IPS-18c (cell line): ENCODE data around the gene TTC32.
A peak's percentile ranks its signal among the peaks of the same experiment; 100 is the strongest.
"Not testable (repeated sequence)": the region's sequence is repeated elsewhere in the genome, so short reads cannot be mapped to it uniquely, and the experiment has no call there.

Source experiments
- H3K4me3 ChIP-seq: 2 replicates; pipeline ENCODE4 v1.7.0; 2013; ENCODE audit warnings: low read depth, mild to moderate bottlenecking, low read length, moderate library complexity; ENCODE audit not compliant: insufficient read depth
- H3K9me3 ChIP-seq: one replicate; pipeline ENCODE4 v1.6.1; 2013; ENCODE audit warnings: mild to moderate bottlenecking, low read length, moderate library complexity; ENCODE audit not compliant: control insufficient read depth, insufficient read depth

The TTC32 gene

GRCh38 chr2:19911808-19912509, 10.2 kb upstream of the TTC32 start:
- H3K9me3 ChIP-seq, result no peaks in the 10 kb centered on the region
- no peak overlapping the region for H3K4me3 ChIP-seq

- Histone ChIP-seq H3K9me3 (no peaks in the 10 kb centered on the region), H3K4me3 (peak overlapping the region; percentile 85)
These were observed 495 bp upstream of the TTC32 start for GRCh38 chr2:19902216-19902740.

GRCh38 chr2:19900931-19901441, 797 bp downstream of the TTC32 start:
- no peaks in the 10 kb centered on the region for H3K9me3 ChIP-seq

GRCh38 chr2:19899985-19900930, 1.5 kb downstream of the TTC32 start:
- H3K4me3 ChIP-seq, result peak overlapping the region; percentile 85
- no peaks in the 10 kb centered on the region for H3K9me3 ChIP-seq

More at GRCh38 chr2:19900931-19901441, 797 bp downstream of the TTC32 start:
- peak overlapping the region; percentile 85 for H3K4me3 ChIP-seq

- Histone ChIP-seq H3K4me3 (no peak overlapping the region), H3K9me3 (no peaks in the 10 kb centered on the region)
These were observed 3.0 kb downstream of the TTC32 start for GRCh38 chr2:19898592-19899329.

GRCh38 chr2:19897623-19898245, 4.0 kb downstream of the TTC32 start:
- Histone ChIP-seq H3K9me3 (no peaks in the 10 kb centered on the region), H3K4me3 (no peak overlapping the region)

- Histone ChIP-seq H3K9me3 (no peaks in the 10 kb centered on the region), H3K4me3 (no peak overlapping the region)
These were observed 6.2 kb downstream of the TTC32 start for GRCh38 chr2:19895535-19895934.

GRCh38 chr2:19894134-19894792, 7.5 kb downstream of the TTC32 start:
- Histone ChIP-seq H3K9me3 (no peaks in the 10 kb centered on the region), H3K4me3 (no peak overlapping the region)

GRCh38 chr2:19893520-19894133, 8.2 kb downstream of the TTC32 start:
- no peaks in the 10 kb centered on the region for H3K9me3 ChIP-seq
- no peak overlapping the region for H3K4me3 ChIP-seq

- H3K4me3 ChIP-seq, result not testable (repeated sequence)
These were observed 9.8 kb downstream of the TTC32 start for GRCh38 chr2:19891971-19892370.

GRCh38 chr2:19890104-19890503, 11.7 kb downstream of the TTC32 start:
- H3K4me3 ChIP-seq, result no peak overlapping the region
- H3K9me3 ChIP-seq, result no peaks in the 10 kb centered on the region

More at GRCh38 chr2:19891971-19892370, 9.8 kb downstream of the TTC32 start:
- H3K9me3 ChIP-seq, result not testable (repeated sequence)

GRCh38 chr2:19888831-19889230, 13.0 kb downstream of the TTC32 start:
- no peaks in the 10 kb centered on the region for H3K9me3 ChIP-seq
- H3K4me3 ChIP-seq, result no peak overlapping the region

GRCh38 chr2:19887510-19887909, 14.3 kb downstream of the TTC32 start:
- H3K9me3 ChIP-seq, result no peaks in the 10 kb centered on the region

GRCh38 chr2:19886261-19886660, 15.5 kb downstream of the TTC32 start:
- no peak overlapping the region for H3K4me3 ChIP-seq
- H3K9me3 ChIP-seq, result no peaks in the 10 kb centered on the region

More at GRCh38 chr2:19887510-19887909, 14.3 kb downstream of the TTC32 start:
- no peak overlapping the region for H3K4me3 ChIP-seq

- Histone ChIP-seq H3K4me3 (no peak overlapping the region), H3K9me3 (no peaks in the 10 kb centered on the region)
These were observed 16.0 kb downstream of the TTC32 start for GRCh38 chr2:19885791-19886190.
